GM23338 (cell line): Measurements from ENCODE around the gene FFAR3. TPM values are rescaled to one million over a fixed set of nuclear protein-coding genes. Genes with fewer than 3 reads are reported as not detected.

Source experiments
- ATAC-seq: fragments of 200-7000 bp; cut with Tn5 transposase; 3 replicates; pipeline ENCODE4 v1.9.1; 2020
- DNase-seq: peaks from one replicate; pipeline ENCODE4 v3.0.0-alpha.2; 2015; ENCODE audit warnings: low spot score
- H2AFZ ChIP-seq: fragments of 200-600 bp; sonication (generic); 2 replicates; pipeline ENCODE4 v1.8.0; 2016; ENCODE audit warnings: antibody characterized with exemption, mild to moderate bottlenecking, moderate library complexity
- H3F3A ChIP-seq: fragments of 200-600 bp; sonication (generic); replicated peaks from 2 replicates; pipeline ENCODE4 v1.8.0; 2017; ENCODE audit warnings: antibody characterized with exemption, mixed run types, low read depth
- H3K27ac ChIP-seq: fragments of 200-600 bp; sonication (generic); 2 replicates; pipeline ENCODE4 v1.6.1; 2016; ENCODE audit warnings: low read depth
- H3K27me3 ChIP-seq: fragments of 200-600 bp; sonication (generic); 2 replicates; pipeline ENCODE4 v1.8.0; 2016; ENCODE audit warnings: mild to moderate bottlenecking, mixed run types, moderate library complexity; ENCODE audit not compliant: insufficient read depth
- H3K36me3 ChIP-seq: fragments of 200-600 bp; sonication (generic); 2 replicates; pipeline ENCODE4 v1.8.0; 2016; ENCODE audit warnings: mild to moderate bottlenecking; ENCODE audit not compliant: insufficient read depth
- H3K4me1 ChIP-seq: fragments of 200-600 bp; sonication (generic); 2 replicates; pipeline ENCODE4 v1.8.0; 2016; ENCODE audit warnings: mild to moderate bottlenecking, moderate library complexity; ENCODE audit not compliant: insufficient read depth
- H3K4me2 ChIP-seq: fragments of 200-600 bp; sonication (generic); 2 replicates; pipeline ENCODE4 v1.7.1; 2017; ENCODE audit warnings: mixed run types
- H3K4me3 ChIP-seq: fragments of 200-600 bp; sonication (generic); 2 replicates; pipeline ENCODE4 v1.6.1; 2016; ENCODE audit warnings: mixed run types
- H3K79me2 ChIP-seq: fragments of 200-600 bp; sonication (generic); replicated peaks from 2 replicates; pipeline ENCODE4 v1.8.0; 2017; ENCODE audit warnings: mild to moderate bottlenecking; ENCODE audit not compliant: insufficient read depth
- H3K9me2 ChIP-seq: fragments of 200-600 bp; sonication (generic); 2 replicates; pipeline ENCODE4 v1.8.0; 2017; ENCODE audit not compliant: insufficient read depth
- H4K20me1 ChIP-seq: fragments of 200-600 bp; sonication (generic); replicated peaks from 2 replicates; pipeline ENCODE4 v1.8.0; 2017; ENCODE audit warnings: mild to moderate bottlenecking; ENCODE audit not compliant: insufficient read depth
- H3K27ac Mint-ChIP-seq: 2 replicates; pipeline ENCODE4 v1.8.0; 2020; ENCODE audit warnings: inconsistent platforms, mild to moderate bottlenecking, moderate library complexity, mixed read lengths
- H3K27me3 Mint-ChIP-seq: 3 replicates; pipeline ENCODE4 v1.8.0; 2022; ENCODE audit warnings: low read depth, mild to moderate bottlenecking, moderate library complexity, mixed read lengths, inconsistent platforms; ENCODE audit not compliant: insufficient read depth, poor library complexity
- H3K36me3 Mint-ChIP-seq: 3 replicates; pipeline ENCODE4 v1.8.0; 2021; ENCODE audit warnings: low read depth, mild to moderate bottlenecking, inconsistent platforms, moderate library complexity, mixed read lengths
- H3K4me1 Mint-ChIP-seq: 3 replicates; pipeline ENCODE4 v1.8.0; 2020; ENCODE audit warnings: mild to moderate bottlenecking, inconsistent platforms, mixed read lengths
- H3K4me3 Mint-ChIP-seq: 3 replicates; pipeline ENCODE4 v1.8.0; 2021; ENCODE audit warnings: moderate library complexity, mild to moderate bottlenecking, inconsistent platforms, mixed read lengths
- H3K9me3 Mint-ChIP-seq: 3 replicates; pipeline ENCODE4 v1.8.0; 2020; ENCODE audit warnings: moderate library complexity, mild to moderate bottlenecking, inconsistent platforms, mixed read lengths
- CREB1 ChIP-seq: fragments of 250-450 bp; sonication (Bioruptor Pico); IDR thresholded peaks from 2 replicates; pipeline ENCODE4 v1.5.0; 2020; ENCODE audit warnings: low read depth, mild to moderate bottlenecking, moderate library complexity
- CTCF ChIP-seq, 2 experiments: fragments of 200-600 bp in 1 of 2; sonication (generic) in 1 of 2; conservative IDR thresholded peaks; 2 replicates each; pipeline versions ENCODE4 v1.5.1 to v1.6.1; 2016 to 2017; ENCODE audit warnings: antibody characterized with exemption in 2 of 2, low read depth in 2 of 2, mild to moderate bottlenecking in 2 of 2, moderate library complexity in 1 of 2
- EZH2phosphoT487 ChIP-seq: fragments of 200-600 bp; sonication (generic); IDR thresholded peaks from one replicate; pipeline ENCODE4 v1.8.1; 2018; ENCODE audit warnings: antibody characterized with exemption; ENCODE audit not compliant: unreplicated experiment
- JUNB ChIP-seq: IDR thresholded peaks from one replicate; pipeline ENCODE4 v1.6.1; 2016; ENCODE audit warnings: antibody characterized with exemption; ENCODE audit not compliant: unreplicated experiment
- NANOG ChIP-seq: IDR thresholded peaks from 2 replicates; pipeline ENCODE4 v1.6.1; 2016; ENCODE audit warnings: antibody characterized with exemption, borderline replicate concordance
- POLR2AphosphoS5 ChIP-seq: IDR thresholded peaks from 2 replicates; pipeline ENCODE4 v1.6.1; 2016; ENCODE audit warnings: antibody characterized with exemption, low read depth
- ZNF114 ChIP-seq: fragments of 250-450 bp; sonication (Bioruptor Pico); IDR thresholded peaks from 2 replicates; pipeline ENCODE4 v1.5.0; 2020; ENCODE audit warnings: mild to moderate bottlenecking, moderate library complexity
- ZNF331 ChIP-seq: fragments of 250-450 bp; sonication (Bioruptor Pico); IDR thresholded peaks from 2 replicates; pipeline ENCODE4 v1.5.0; 2020; ENCODE audit warnings: low read depth, mild to moderate bottlenecking, moderate library complexity
- ZNF462 ChIP-seq: fragments of 250-450 bp; sonication (Bioruptor Pico); IDR thresholded peaks from 2 replicates; pipeline ENCODE4 v1.5.0; 2020; ENCODE audit warnings: mild to moderate bottlenecking, moderate library complexity
- polyA plus RNA-seq: library from polyadenylated mRNA; unstranded; fragments of >200 nt; fragmentation: Nextera tagmentation; extraction: Ambion mirVana; gene quantifications from 2 replicates; pipeline ENCODE4 v1.2.1, GENCODE V29; 2016
- total RNA-seq: library from RNA; depleted of rRNA; stranded (reverse); fragments of >200 nt; shearing (Covaris generic); gene quantifications from 2 replicates; pipeline ENCODE4 v1.2.3, GENCODE V29; 2014
- TF ChIP-seq, protein P1 (sequence below): IDR thresholded peaks from 2 replicates; pipeline ENCODE4 v1.6.1; 2016; ENCODE audit warnings: antibody characterized with exemption

FFAR3 gene
- total and polyA plus RNA-seq, 2 experiments from 2014 or later: 0.35 TPM; not detected in 1

GRCh38 chr19:35381926-35382325 lies 23.7 kb downstream of the FFAR3 start:
- peaks cover 4% of the 10 kb centered on the region for H3K4me1 Mint-ChIP-seq
- Histone ChIP-seq H3K9me2 (no peaks in the 10 kb centered on the region; the same call in 1 of the 2 replicates), H3K36me3 (peaks cover 8% of the 10 kb centered on the region; the same call in 1 of the 2 replicates), H3K79me2 (no peaks in the 10 kb centered on the region), H4K20me1 (no peaks in the 10 kb centered on the region), H3K27ac (no peak overlapping the region), H3K4me3 (no peak overlapping the region), H3K4me1 (peaks cover 1% of the 10 kb centered on the region), H3F3A (no peaks in the 10 kb centered on the region), H2AFZ (no peak overlapping the region), H3K27me3 (no peaks in the 10 kb centered on the region), H3K4me2 (no peak overlapping the region)
- H3K9me3 Mint-ChIP-seq: peaks cover 66% of the 10 kb centered on the region
- H3K27ac Mint-ChIP-seq: no peak overlapping the region
- peaks cover 6% of the 10 kb centered on the region for H3K27me3 Mint-ChIP-seq
- no peak for DNase-seq
- no peak overlapping the region for H3K4me3 Mint-ChIP-seq
- peaks cover 13% of the 10 kb centered on the region; the same call in 2 of the 3 replicates for H3K36me3 Mint-ChIP-seq
- TF ChIP-seq, protein P1, sequence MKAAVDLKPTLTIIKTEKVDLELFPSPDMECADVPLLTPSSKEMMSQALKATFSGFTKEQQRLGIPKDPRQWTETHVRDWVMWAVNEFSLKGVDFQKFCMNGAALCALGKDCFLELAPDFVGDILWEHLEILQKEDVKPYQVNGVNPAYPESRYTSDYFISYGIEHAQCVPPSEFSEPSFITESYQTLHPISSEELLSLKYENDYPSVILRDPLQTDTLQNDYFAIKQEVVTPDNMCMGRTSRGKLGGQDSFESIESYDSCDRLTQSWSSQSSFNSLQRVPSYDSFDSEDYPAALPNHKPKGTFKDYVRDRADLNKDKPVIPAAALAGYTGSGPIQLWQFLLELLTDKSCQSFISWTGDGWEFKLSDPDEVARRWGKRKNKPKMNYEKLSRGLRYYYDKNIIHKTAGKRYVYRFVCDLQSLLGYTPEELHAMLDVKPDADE: no peak
- no peak for ATAC-seq

GRCh38 chr19:35383536-35383935 lies 25.3 kb downstream of the FFAR3 start:
- Mint-ChIP-seq H3K27me3 (no peaks in the 10 kb centered on the region), H3K9me3 (peaks cover 65% of the 10 kb centered on the region), H3K27ac (no peak overlapping the region), H3K4me3 (no peak overlapping the region), H3K4me1 (no peaks in the 10 kb centered on the region), H3K36me3 (peaks cover 13% of the 10 kb centered on the region; the same call in 2 of the 3 replicates)
- no peaks in the 10 kb centered on the region for H3F3A ChIP-seq
- peaks cover 8% of the 10 kb centered on the region; the same call in 1 of the 2 replicates for H3K36me3 ChIP-seq
- no peaks in the 10 kb centered on the region for H3K4me1 ChIP-seq
- H3K4me3 ChIP-seq: no peak overlapping the region
- H3K9me2 ChIP-seq: no peaks in the 10 kb centered on the region; the same call in 1 of the 2 replicates
- DNase-seq: no peak
- no peak overlapping the region for H2AFZ ChIP-seq
- no peak overlapping the region for H3K4me2 ChIP-seq
- H4K20me1 ChIP-seq: no peaks in the 10 kb centered on the region
- no peak overlapping the region for H3K27ac ChIP-seq
- no peaks in the 10 kb centered on the region for H3K79me2 ChIP-seq
- ATAC-seq: no peak
- H3K27me3 ChIP-seq: no peaks in the 10 kb centered on the region
- TF ChIP-seq JUNB (no peak), ZNF462 (no peak), NANOG (no peak), ZNF114 (no peak), EZH2phosphoT487 (no peak), POLR2AphosphoS5 (no peak), CTCF (conservative IDR thresholded peaks at IDR 0.05; ENCODE audit: low read depth in 2 of 2) (no peak), ZNF331 (CRISPR knock-in tag) (no peak), CREB1 (CRISPR knock-in tag) (no peak)
